Cerebellar nuclear complex (tissue), 1 donor: ENCODE measurements around the gene ODAD2.
"Not testable (repeated sequence)": the region's sequence is repeated elsewhere in the genome, so short reads cannot be mapped to it uniquely, and the experiment has no call there.

ENCODE experiments used
- DNase-seq, 2 experiments: peaks; one replicate each; lab custom pipeline; 2025; lab: John Stamatoyannopoulos, UW

Gene ODAD2

GRCh38 chr10:27998954-27999275, at the start of gene ODAD2:
ODAD2 (minus strand) TSS chr10:27999079; CDS start chr10:27995142, 3,937 bp downstream.
- DNase-seq = no peak

- DNase-seq = no peak
Measured at GRCh38 chr10:28047061-28047460, 48.2 kb upstream of the ODAD2 start.

- DNase-seq = no peak
Measured at GRCh38 chr10:28046579-28046978, 47.7 kb upstream of the ODAD2 start.

- DNase-seq = no peak
Measured at GRCh38 chr10:28043941-28044340, 45.1 kb upstream of the ODAD2 start.

GRCh38 chr10:28036587-28036986, 37.7 kb upstream of the ODAD2 start:
- no peak for DNase-seq

- no peak for DNase-seq
Measured at GRCh38 chr10:28020993-28021982, 22.4 kb upstream of the ODAD2 start.

- DNase-seq = no peak
Measured at GRCh38 chr10:28020080-28020860, 21.4 kb upstream of the ODAD2 start.

- no peak for DNase-seq
Measured at GRCh38 chr10:28014651-28015050, 15.8 kb upstream of the ODAD2 start.

- DNase-seq = no peak
Measured at GRCh38 chr10:28012990-28013515, 14.2 kb upstream of the ODAD2 start.

GRCh38 chr10:28010821-28011220, 11.9 kb upstream of the ODAD2 start:
- no peak for DNase-seq

GRCh38 chr10:28008054-28008453, 9.2 kb upstream of the ODAD2 start:
- DNase-seq = no peak

GRCh38 chr10:28001353-28001752, 2.5 kb upstream of the ODAD2 start:
- DNase-seq = no peak

- DNase-seq = no peak
Measured at GRCh38 chr10:27998178-27998953, 513 bp downstream of the ODAD2 start.

- DNase-seq = no peak
Measured at GRCh38 chr10:27997865-27998177, 1.1 kb downstream of the ODAD2 start.

GRCh38 chr10:27995311-27995710, 3.6 kb downstream of the ODAD2 start:
- DNase-seq = no peak

GRCh38 chr10:27989357-27989756, 9.5 kb downstream of the ODAD2 start:
- DNase-seq = not testable (repeated sequence)

GRCh38 chr10:27986821-27987220, 12.1 kb downstream of the ODAD2 start:
- no peak for DNase-seq

GRCh38 chr10:27982875-27983543, 15.9 kb downstream of the ODAD2 start:
- DNase-seq = no peak

GRCh38 chr10:27981744-27982143, 17.1 kb downstream of the ODAD2 start:
- no peak for DNase-seq

GRCh38 chr10:27970795-27971194, 28.1 kb downstream of the ODAD2 start:
- DNase-seq = not testable (repeated sequence)

- DNase-seq = not testable (repeated sequence)
Measured at GRCh38 chr10:27969931-27970330, 28.9 kb downstream of the ODAD2 start.
